Heart left ventricle (tissue), 13 donors: Measurements from ENCODE around the gene STX10.

Experiments
- POLR2A ChIP-seq, 2 donors: fragments of 450-650 bp; IDR thresholded peaks; one replicate each; pipeline ENCODE4 v1.6.1; 2017; ENCODE audit warnings: antibody characterized with exemption in 2 of 2, mild to moderate bottlenecking in 2 of 2, moderate library complexity in 2 of 2
- TF ChIP-seq, protein P1 (sequence below), 12 donors: fragments of 200-600 bp; sonication (generic) in 4 of 12; IDR thresholded peaks; one replicate each; pipeline versions ENCODE4 v1.5.0 to v1.8.0; 2018 to 2022; ENCODE audit warnings: antibody characterized with exemption in 12 of 12, mild to moderate bottlenecking in 5 of 12
- donor health status: ischemic (EF 13 %, LVEDD 7.1; RV severe dilation, severe dysfunction).
- donor health status: DM: no; HTN: yes; CAD: no.
- donor health status: DM: no; HTN: no; CAD: no.
- donor health status: ischemic (EF 25% LVEDD 6.9; RV normal size, moderate dysfunction).
- donor health status: ischemic (EF 25% LVEDD 5.7; RV mildly dilated, moderate dysfunction).
- donor health status: ischemic (EF 35%, LVEDD 5.7; RV mildly dilated, moderate dysfunction).
- donor health status: nonischemic (EF 11% LVEDD 7.7; RV severe dilation, severe dysfunction).
- donor health status: DM: yes; HTN: yes; CAD: no.
- donor health status: PGD.
- donor health status: ischemic (EF 29% LVEDD 5.4; RV normal size, mild dysfunction).
- donor health status: nonischemic (EF 23%, LVEDD 6.1; RV moderate dilation, normal function).

DNA sequence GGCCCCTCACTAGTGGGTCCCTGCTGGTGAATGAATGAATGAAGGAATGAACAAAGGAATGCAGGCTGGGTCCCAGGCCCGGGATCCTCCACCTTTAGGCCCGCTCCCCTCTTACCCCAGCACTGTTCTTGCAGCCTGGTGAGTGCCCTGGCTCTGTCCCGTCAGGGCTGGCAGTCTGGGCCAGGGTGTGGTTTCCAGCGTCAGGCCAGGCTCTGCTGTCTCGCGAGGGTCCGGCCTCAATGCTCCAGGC lies 47.8 kb downstream of the STX10 start:
- TF ChIP-seq, protein P1, sequence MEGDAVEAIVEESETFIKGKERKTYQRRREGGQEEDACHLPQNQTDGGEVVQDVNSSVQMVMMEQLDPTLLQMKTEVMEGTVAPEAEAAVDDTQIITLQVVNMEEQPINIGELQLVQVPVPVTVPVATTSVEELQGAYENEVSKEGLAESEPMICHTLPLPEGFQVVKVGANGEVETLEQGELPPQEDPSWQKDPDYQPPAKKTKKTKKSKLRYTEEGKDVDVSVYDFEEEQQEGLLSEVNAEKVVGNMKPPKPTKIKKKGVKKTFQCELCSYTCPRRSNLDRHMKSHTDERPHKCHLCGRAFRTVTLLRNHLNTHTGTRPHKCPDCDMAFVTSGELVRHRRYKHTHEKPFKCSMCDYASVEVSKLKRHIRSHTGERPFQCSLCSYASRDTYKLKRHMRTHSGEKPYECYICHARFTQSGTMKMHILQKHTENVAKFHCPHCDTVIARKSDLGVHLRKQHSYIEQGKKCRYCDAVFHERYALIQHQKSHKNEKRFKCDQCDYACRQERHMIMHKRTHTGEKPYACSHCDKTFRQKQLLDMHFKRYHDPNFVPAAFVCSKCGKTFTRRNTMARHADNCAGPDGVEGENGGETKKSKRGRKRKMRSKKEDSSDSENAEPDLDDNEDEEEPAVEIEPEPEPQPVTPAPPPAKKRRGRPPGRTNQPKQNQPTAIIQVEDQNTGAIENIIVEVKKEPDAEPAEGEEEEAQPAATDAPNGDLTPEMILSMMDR (IDR thresholded peaks at IDR 0.05) = no peak
- TF ChIP-seq POLR2A (IDR thresholded peaks at IDR 0.05) = no peak
